ENCODE results near the gene ATF3.
"Not testable (repeated sequence)": the region's sequence is repeated elsewhere in the genome, so short reads cannot be mapped to it uniquely, and the experiment has no call there.

The ATF3 gene

GRCh38 chr1:212651521-212651920, 43.0 kb downstream of the ATF3 start:
- DNase-seq (ENCODE audit: low spot score), result no peak

- no peak for DNase-seq (ENCODE audit: low spot score)
Measured at GRCh38 chr1:212651977-212652376, 43.4 kb downstream of the ATF3 start.

DNA sequence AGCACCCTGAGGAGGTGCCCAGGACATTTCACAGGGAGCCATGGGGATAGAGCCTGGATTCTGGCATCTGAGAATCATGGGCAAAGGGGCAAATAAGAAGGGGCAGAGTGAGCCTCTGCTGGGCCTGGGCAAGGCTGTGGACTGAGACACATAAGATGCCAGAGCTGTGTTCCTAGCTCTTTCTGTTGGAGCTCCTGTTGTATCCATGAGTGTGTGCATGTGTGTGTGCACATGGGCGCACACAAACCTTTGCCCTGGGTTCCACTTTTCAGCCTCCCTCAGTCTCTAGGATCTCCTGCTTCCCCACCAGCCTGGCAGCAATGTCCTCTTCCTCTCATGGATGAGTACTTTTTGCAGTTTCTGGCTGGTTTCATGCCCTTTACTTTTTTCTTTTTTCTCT, 44.0 kb downstream of the ATF3 start:
- DNase-seq (ENCODE audit: low spot score), result no peak

DNA sequence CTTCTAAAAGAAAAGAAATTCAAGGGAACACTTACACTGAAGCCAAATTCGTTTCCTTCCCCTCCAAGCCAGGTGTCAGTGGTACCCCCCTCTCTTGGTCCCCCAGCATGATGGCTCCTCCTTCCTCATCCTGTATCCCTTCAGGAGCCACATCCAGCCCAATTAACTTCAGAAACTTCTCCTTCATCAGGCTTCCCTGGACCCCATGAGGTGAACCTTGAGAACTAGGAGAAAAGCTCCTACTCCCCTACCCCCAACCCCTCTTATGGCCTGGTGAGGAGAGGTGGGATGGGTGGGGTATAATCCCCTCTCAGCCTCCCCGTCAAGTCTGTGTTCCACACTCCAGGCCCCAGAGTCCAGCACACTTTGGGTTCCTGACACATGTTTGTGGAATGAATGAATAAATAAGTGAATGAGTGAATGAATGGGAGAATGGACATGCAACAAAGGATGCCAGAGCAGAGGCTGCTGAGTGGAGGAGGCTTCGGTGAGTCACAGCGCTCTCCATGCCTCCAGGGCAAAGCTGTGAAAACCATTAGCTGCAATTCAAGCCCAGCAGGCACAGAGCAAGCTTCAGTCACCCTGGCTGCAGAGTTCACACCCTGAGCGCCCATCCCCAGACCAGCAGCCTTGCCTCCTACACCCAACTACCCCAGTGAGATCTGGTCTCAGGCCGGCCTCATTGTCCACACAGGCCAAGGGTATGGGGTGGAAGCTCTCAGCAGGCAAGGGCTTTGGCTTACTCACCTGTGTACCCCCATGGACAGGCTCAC, 47.3 kb downstream of the ATF3 start:
- no peak for DNase-seq (ENCODE audit: low spot score)

DNA sequence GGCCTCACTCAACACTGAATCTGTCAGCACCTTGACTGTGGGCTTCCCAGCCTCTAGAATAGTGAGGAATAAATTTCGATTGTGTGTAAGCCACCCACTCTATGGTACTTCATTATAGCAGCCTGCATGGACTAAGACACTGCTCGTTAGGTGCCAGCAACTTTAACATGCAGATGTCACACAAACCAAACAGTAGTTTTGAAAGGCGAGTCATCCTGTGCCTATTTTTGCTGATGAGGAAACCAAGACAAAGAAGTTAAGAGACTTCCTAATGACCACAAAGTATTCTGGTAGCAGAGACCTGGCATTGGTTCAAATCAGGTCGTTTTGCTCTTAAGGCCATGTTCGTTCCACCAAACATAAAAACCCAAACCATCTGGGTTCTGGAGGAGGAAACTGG, 48.2 kb downstream of the ATF3 start:
- no peak for DNase-seq (ENCODE audit: low spot score)

DNA sequence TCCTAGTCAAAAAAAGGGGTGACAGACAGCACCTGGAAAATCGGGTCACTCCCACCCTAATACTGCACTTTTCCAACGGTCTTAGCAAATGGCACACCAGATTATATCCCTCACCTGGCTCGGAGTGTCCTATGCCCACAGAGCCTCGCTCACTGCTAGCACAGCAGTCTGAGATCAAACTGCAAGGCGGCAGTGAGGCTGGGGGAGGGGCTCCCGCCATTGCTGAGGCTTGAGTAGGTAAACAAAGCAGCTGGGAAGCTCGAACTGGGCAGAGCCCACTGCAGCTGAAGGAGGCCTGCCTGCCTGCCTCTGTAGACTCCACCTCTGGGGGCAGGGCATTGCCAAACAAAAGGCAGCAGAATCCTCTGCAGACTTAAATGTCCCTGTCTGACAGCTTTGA, 49.7 kb downstream of the ATF3 start:
- DNase-seq (ENCODE audit: low spot score), result not testable (repeated sequence)

DNA sequence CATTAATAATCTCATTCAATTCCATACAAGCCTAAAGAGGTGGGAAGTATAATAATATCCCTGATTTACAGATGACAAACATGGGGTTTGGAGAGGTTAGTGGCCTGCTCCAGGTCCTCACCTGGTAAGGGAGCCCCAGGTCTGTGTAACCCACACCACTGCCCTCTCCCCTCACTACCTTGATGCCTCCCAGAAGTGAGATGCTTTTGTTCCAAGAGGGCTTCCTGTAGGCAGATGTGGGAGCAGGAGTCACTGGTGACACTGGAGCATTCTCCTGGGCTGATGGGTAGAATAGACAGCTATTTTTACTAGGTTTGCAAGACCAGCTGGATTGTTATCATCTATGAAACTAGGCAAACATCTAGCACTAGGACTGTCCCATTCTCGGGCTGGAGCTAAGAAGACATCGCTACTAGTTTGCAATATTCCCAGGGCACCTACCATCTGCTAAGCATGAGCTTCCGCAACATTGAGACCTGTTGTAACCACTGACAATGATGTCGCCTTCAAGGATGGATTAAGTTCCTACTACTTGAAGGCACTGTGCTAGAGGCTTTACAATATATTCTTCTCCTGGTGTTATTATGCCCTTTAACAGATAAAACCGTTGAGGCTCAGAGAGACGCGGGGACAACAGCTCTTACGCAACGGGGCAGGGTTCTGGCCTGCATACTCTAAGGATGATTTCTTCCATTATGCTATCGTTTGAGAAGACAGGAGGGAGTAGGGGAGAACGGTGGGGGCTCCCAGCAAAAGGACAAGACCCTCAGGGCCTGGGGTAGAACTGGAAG, 56.0 kb downstream of the ATF3 start:
- DNase-seq (ENCODE audit: low spot score), result no peak

GRCh38 chr1:212665241-212666115, 56.9 kb downstream of the ATF3 start:
- peak; percentile 76 for DNase-seq (ENCODE audit: low spot score)

GRCh38 chr1:212666116-212666775, 57.7 kb downstream of the ATF3 start:
- DNase-seq (ENCODE audit: low spot score), result no peak

DNA sequence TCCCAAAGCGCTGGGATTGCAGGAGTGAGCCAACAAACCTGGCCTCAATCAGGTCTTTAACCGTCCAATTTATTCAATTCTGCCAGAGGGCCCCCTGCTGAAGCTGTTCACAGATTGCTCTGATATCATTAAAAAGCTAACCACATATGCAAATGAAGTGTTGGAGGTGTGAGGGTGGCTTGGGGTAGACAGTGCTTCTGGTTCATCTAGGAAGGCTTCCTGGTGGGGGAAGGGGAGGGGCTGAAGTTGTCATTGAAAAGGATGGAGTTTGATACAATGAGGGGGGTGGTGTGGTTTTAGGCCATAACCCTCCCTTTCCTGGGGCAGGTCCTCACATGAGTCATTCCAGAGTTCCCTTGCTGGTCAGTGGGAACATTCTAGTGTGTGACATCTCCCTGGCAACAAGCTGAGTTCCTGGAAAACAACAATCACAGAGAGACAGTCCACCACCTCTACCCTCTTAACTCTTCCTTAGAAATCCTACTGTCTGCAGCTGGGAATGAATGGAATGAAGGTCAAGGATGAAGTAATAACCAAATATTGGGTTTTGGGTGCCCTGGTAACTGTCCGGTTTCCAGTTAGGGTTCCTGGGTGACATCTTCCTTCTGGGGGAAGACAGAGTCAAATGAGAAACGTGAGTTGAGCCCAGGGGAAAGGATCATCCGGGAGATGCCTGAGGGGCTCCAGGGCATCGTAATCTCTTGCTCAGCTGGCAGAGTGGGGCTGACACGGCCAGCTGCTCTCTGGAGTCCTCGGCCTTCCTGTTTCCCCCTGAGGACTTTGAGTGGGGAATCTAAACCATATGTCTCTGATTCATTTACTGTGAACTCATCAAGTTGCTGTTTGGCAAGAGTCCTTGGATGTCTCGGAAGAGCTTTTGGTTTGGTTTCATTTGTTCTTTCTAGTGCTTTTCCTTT, 58.9 kb downstream of the ATF3 start:
- DNase-seq (ENCODE audit: low spot score), result peak; percentile 50

DNA sequence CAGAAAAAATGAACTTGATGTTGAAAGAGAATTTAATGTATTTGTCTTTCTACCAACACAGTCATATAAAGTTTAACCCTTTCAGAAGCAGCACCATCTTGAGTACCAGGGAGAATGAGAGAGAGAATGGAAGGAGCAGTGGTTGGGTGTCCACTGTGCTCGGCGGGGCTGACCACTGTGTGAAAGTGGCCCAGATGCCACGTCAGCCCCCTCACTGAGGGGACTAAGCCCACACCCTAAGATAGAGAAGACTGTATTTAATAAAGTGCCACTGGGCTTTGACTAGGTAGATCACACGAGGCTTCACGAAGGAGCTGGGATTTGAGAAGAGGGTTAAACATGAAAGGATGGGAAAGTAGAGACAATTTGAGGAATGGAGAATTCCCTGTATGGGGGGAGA, 59.9 kb downstream of the ATF3 start:
- no peak for DNase-seq (ENCODE audit: low spot score)

DNA sequence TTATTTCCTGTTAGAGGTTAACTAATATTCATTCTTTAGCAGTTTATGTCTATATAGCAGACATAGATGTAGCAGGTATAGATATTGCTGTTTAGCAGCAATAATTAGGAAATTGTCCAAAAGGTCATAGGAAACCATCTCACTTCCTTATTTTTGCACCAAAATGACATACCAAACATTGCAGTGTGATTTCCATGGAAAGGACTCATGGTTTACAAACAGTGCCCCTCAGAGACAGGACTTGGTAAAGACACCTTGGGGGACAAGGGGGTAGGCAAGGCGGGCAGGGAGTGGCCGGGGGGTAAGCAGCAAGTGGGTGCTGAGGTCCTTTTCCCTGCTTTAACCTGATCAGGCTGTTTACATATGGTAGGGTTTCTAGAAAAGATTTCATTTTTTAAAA, 60.5 kb downstream of the ATF3 start:
- DNase-seq (ENCODE audit: low spot score), result no peak

DNA sequence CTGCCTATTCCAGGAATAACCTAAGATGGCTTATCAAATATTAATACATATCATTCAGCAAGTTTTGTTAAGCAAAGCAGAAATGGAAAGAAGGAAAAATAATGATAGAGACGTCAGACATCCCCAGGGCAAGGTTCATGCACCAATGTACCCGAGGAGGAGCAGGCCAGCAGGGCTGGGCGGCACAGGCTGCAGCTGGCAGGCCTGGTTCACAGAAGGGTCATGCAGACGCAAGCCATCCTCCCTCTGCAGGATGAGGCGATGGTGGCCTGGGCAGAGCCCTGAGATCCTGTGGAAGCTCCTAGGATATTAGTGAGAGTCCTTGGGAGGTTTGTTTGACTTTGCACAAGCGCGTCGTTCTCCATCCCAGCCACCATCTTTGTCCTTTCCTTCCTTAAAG, 61.0 kb downstream of the ATF3 start:
- no peak for DNase-seq (ENCODE audit: low spot score)

GRCh38 chr1:212670301-212670700, 61.7 kb downstream of the ATF3 start:
- DNase-seq (ENCODE audit: low spot score), result no peak
